Hepatocyte (in vitro differentiated cells): ENCODE data around the gene MACO1. TPM values are rescaled to one million over a fixed set of nuclear protein-coding genes. Genes with fewer than 3 reads are reported as not detected.

Source experiments
- DNase-seq: peaks from one replicate; pipeline ENCODE4 v3.0.0-alpha.2; 2016; ENCODE audit warnings: low spot score
- H2AFZ ChIP-seq: fragments of 200-600 bp; sonication (generic); 2 replicates; pipeline ENCODE4 v1.6.0; 2016; ENCODE audit warnings: antibody characterized with exemption, mild to moderate bottlenecking
- H3K27ac ChIP-seq: fragments of 200-600 bp; sonication (generic); 2 replicates; pipeline ENCODE4 v1.5.1; 2016; ENCODE audit warnings: mild to moderate bottlenecking
- H3K27me3 ChIP-seq: fragments of 200-600 bp; sonication (generic); 2 replicates; pipeline ENCODE4 v1.6.1; 2016
- H3K36me3 ChIP-seq: fragments of 200-600 bp; sonication (generic); replicated peaks from 2 replicates; pipeline ENCODE4 v1.5.1; 2016; ENCODE audit warnings: low read depth; ENCODE audit not compliant: insufficient read depth
- H3K4me1 ChIP-seq: fragments of 200-600 bp; sonication (generic); 2 replicates; pipeline ENCODE4 v1.5.1; 2016; ENCODE audit warnings: mild to moderate bottlenecking, moderate library complexity; ENCODE audit not compliant: insufficient read depth
- H3K4me2 ChIP-seq: fragments of 200-600 bp; sonication (generic); 2 replicates; pipeline ENCODE4 v1.6.0; 2016
- H3K4me3 ChIP-seq: fragments of 200-600 bp; sonication (generic); 2 replicates; pipeline ENCODE4 v1.5.1; 2016; ENCODE audit warnings: mild to moderate bottlenecking
- H3K79me2 ChIP-seq: fragments of 200-600 bp; sonication (generic); 2 replicates; pipeline ENCODE4 v1.6.0; 2017; ENCODE audit warnings: mild to moderate bottlenecking
- H3K9me2 ChIP-seq: fragments of 200-600 bp; sonication (generic); replicated peaks from 2 replicates; pipeline ENCODE4 v1.6.0; 2017; ENCODE audit warnings: mild to moderate bottlenecking; ENCODE audit not compliant: insufficient read depth
- H3K9me3 ChIP-seq: fragments of 200-600 bp; sonication (generic); 2 replicates; pipeline ENCODE4 v1.5.1; 2016; ENCODE audit warnings: low read depth, mild to moderate bottlenecking
- H4K20me1 ChIP-seq: fragments of 200-600 bp; sonication (generic); 2 replicates; pipeline ENCODE4 v1.6.0; 2016; ENCODE audit warnings: mild to moderate bottlenecking; ENCODE audit not compliant: insufficient read depth, poor library complexity, severe bottlenecking
- CTCF ChIP-seq: fragments of 200-600 bp; sonication (generic); IDR thresholded peaks from 2 replicates; pipeline ENCODE4 v1.5.1; 2016; ENCODE audit warnings: antibody characterized with exemption, mild to moderate bottlenecking; ENCODE audit not compliant: poor library complexity
- EZH2 ChIP-seq: fragments of 200-600 bp; sonication (generic); IDR thresholded peaks from 2 replicates; pipeline ENCODE4 v1.6.1; 2016; ENCODE audit warnings: antibody characterized with exemption, mild to moderate bottlenecking, borderline replicate concordance
- EZH2phosphoT487 ChIP-seq: fragments of 200-600 bp; sonication (generic); IDR thresholded peaks from one replicate; pipeline ENCODE4 v1.6.1; 2018; ENCODE audit warnings: antibody characterized with exemption, mild to moderate bottlenecking, low read depth, moderate library complexity; ENCODE audit not compliant: unreplicated experiment, severe bottlenecking
- WGBS: methylation state at CpG from one replicate; pipeline ENCODE4 v1.1.6; 2016; ENCODE audit warnings: low lambda C conversion rate; ENCODE audit errors: missing lambda C conversion rate; 5-methylcytosine and 5-hydroxymethylcytosine counted together
- polyA plus RNA-seq: library from polyadenylated mRNA; unstranded; fragments of >200 nt; fragmentation: Nextera tagmentation; extraction: Ambion mirVana; gene quantifications from 2 replicates; pipeline ENCODE4 v1.2.1, GENCODE V29; 2016
- total RNA-seq: library from RNA; depleted of rRNA; stranded (reverse); fragments of >200 nt; gene quantifications from 2 replicates; pipeline ENCODE4 v1.2.3, GENCODE V29; 2014

The MACO1 gene
- total and polyA plus RNA-seq, 2 experiments from 2014 or later: 14.1 to 27.0 TPM

DNA sequence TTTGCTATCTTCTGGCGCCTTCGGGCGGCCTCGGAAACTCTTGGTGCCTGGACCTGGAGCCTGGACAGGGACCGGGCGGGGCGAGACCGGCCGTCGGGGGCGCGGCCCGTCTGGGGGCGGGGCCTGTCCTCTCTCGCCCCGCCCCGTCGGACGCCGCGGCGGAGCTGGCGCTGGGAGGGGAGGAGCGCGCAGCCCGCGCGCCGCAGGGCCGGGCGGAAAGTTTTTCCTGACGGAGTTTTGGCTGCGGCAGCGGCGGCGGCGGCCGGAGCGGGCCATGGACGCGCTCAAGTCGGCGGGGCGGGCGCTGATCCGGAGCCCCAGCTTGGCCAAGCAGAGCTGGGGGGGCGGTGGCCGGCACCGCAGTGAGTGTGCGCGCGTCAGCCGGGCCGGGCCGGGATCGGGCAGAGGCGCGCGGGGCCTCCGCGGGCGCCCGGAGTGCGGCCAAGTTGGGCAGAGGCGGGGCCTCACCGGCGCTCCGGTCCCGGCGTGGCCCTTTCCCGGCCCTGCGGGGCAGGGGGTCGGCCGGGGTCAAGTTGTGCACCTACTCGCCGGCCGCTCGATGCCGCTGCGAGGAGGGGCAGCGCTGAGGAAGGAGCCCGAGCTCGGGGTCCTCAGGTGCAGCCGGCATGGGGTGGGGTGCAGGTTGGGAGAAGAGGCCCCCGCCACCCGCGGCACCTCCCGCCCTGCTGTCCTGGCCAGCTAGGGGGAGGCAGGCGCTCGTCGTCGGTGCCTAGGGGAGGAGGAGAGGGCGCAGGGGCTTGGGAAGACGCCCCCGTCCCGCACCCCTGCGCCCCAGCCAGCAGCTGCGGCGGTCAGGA is 112.9 kb downstream of the MACO1 start, which contains the start of gene LDLRAP1:
LDLRAP1 (plus strand) TSS at position 182 of the 818 bp plus-strand sequence; CDS start at position 275, 93 bp downstream.
- Histone ChIP-seq H3K27me3 (no peaks in the 10 kb centered on the region), H3K36me3 (no peaks in the 10 kb centered on the region), H4K20me1 (no peaks in the 10 kb centered on the region), H3K9me2 (no peaks in the 10 kb centered on the region), H3K9me3 (no peaks in the 10 kb centered on the region), H3K79me2 (peaks cover 44% of the 10 kb centered on the region), H3K4me1 (peaks cover 8% of the 10 kb centered on the region), H3K4me3 (peak within 1 kb of the TSS; percentile 88), H3K4me2 (peak within 1 kb of the TSS; percentile 99), H2AFZ (peak within 1 kb of the TSS; percentile 74), H3K27ac (peak within 1 kb of the TSS; percentile 79)
- WGBS: 3% methylated on average over 28 of the region's 99 CpGs
- no peak for TF ChIP-seq CTCF
- TF ChIP-seq EZH2: no peak
- no peak for TF ChIP-seq EZH2phosphoT487
- DNase-seq: peak; percentile 90

- H3K79me2 ChIP-seq: peaks cover 47% of the 10 kb centered on the region
- DNase-seq: no peak
These were observed 113.6 kb downstream of the MACO1 start for GRCh38 chr1:25544243-25544764.

GRCh38 chr1:25544819-25545218 is 114.1 kb downstream of the MACO1 start:
- TF ChIP-seq EZH2: no peak
- no peak for TF ChIP-seq EZH2phosphoT487
- TF ChIP-seq CTCF: no peak
- no peak overlapping the region for H2AFZ ChIP-seq
- H3K4me3 ChIP-seq: peak overlapping the region; percentile 88
- no peak for DNase-seq
- H3K36me3 ChIP-seq: no peaks in the 10 kb centered on the region
- 80% methylated on average over 6 of the region's 6 CpGs for WGBS
- peaks cover 17% of the 10 kb centered on the region for H3K4me1 ChIP-seq
- no peak overlapping the region for H3K27ac ChIP-seq
- H3K79me2 ChIP-seq: peaks cover 47% of the 10 kb centered on the region
- no peaks in the 10 kb centered on the region for H4K20me1 ChIP-seq
- H3K27me3 ChIP-seq: no peaks in the 10 kb centered on the region
- no peaks in the 10 kb centered on the region for H3K9me2 ChIP-seq
- H3K9me3 ChIP-seq: no peaks in the 10 kb centered on the region
- peak overlapping the region; percentile 99 for H3K4me2 ChIP-seq

More at GRCh38 chr1:25544243-25544764, 113.6 kb downstream of the MACO1 start:
- no peaks in the 10 kb centered on the region for H3K9me3 ChIP-seq
- no peaks in the 10 kb centered on the region for H4K20me1 ChIP-seq
- H3K9me2 ChIP-seq: no peaks in the 10 kb centered on the region
- H3K4me2 ChIP-seq: peak overlapping the region; percentile 99
- TF ChIP-seq EZH2 (no peak), CTCF (no peak), EZH2phosphoT487 (no peak)
- no peaks in the 10 kb centered on the region for H3K27me3 ChIP-seq
- WGBS: 15% methylated on average over 25 of the region's 25 CpGs
- H3K36me3 ChIP-seq: no peaks in the 10 kb centered on the region
- H3K4me3 ChIP-seq: peak overlapping the region; percentile 88
- H3K4me1 ChIP-seq: peaks cover 12% of the 10 kb centered on the region
- H2AFZ ChIP-seq: peak overlapping the region; percentile 74
- H3K27ac ChIP-seq: no peak overlapping the region
